H9 (cell line): ENCODE results near the gene PPP1R12A. TPM values are rescaled to one million over a fixed set of nuclear protein-coding genes. Genes with fewer than 3 reads are reported as not detected.

Experiments
- DNase-seq: peaks from one replicate; pipeline ENCODE4 v3.0.0-alpha.2; 2017
- H2AFZ ChIP-seq: one replicate; pipeline ENCODE4 v1.6.1; 2013; ENCODE audit warnings: mild to moderate bottlenecking, low read length, control low read depth, moderate library complexity
- H2AK5ac ChIP-seq: 2 replicates; pipeline ENCODE4 v1.6.1; 2013; ENCODE audit warnings: low read length, control low read depth, mixed read lengths; ENCODE audit not compliant: insufficient read length
- H2BK120ac ChIP-seq: one replicate; pipeline ENCODE4 v1.6.1; 2013; ENCODE audit warnings: low read depth, mild to moderate bottlenecking, low read length, control low read depth, inconsistent platforms; ENCODE audit not compliant: poor library complexity, severe bottlenecking
- H2BK12ac ChIP-seq: 2 replicates; pipeline ENCODE4 v1.6.1; 2013; ENCODE audit warnings: low read length, control low read depth, mixed read lengths, low read depth; ENCODE audit not compliant: insufficient read length
- H2BK15ac ChIP-seq: 2 replicates; pipeline ENCODE4 v1.6.1; 2013; ENCODE audit warnings: low read depth, low read length, control low read depth
- H2BK20ac ChIP-seq: one replicate; pipeline ENCODE4 v1.6.1; 2013; ENCODE audit warnings: low read depth, mild to moderate bottlenecking, low read length, control low read depth, inconsistent platforms; ENCODE audit not compliant: poor library complexity, severe bottlenecking
- H2BK5ac ChIP-seq: 2 replicates; pipeline ENCODE4 v1.6.1; 2013; ENCODE audit warnings: low read length, control low read depth, mixed read lengths; ENCODE audit not compliant: insufficient read length
- H3K14ac ChIP-seq: 2 replicates; pipeline ENCODE4 v1.6.1; 2013; ENCODE audit warnings: low read length, control low read depth; ENCODE audit not compliant: insufficient read depth
- H3K18ac ChIP-seq: 2 replicates; pipeline ENCODE4 v1.6.1; 2013; ENCODE audit warnings: low read depth, mild to moderate bottlenecking, mixed read lengths, low read length, control low read depth; ENCODE audit not compliant: insufficient read length
- H3K23ac ChIP-seq: 2 replicates; pipeline ENCODE4 v1.6.1; 2013; ENCODE audit warnings: low read length, control low read depth, mixed read lengths, low read depth; ENCODE audit not compliant: insufficient read length
- H3K23me2 ChIP-seq: 2 replicates; pipeline ENCODE4 v1.6.1; 2013; ENCODE audit warnings: low read depth, mild to moderate bottlenecking, mixed read lengths, low read length, control low read depth; ENCODE audit not compliant: insufficient read length, poor library complexity, severe bottlenecking
- H3K27ac ChIP-seq: 2 replicates; pipeline ENCODE4 v1.5.1; 2013; ENCODE audit warnings: low read length, control low read depth, mixed read lengths, low read depth; ENCODE audit not compliant: insufficient read length
- H3K27me3 ChIP-seq: 2 replicates; pipeline ENCODE4 v1.6.1; 2013; ENCODE audit warnings: low read length, control low read depth, inconsistent platforms; ENCODE audit not compliant: insufficient read depth
- H3K4ac ChIP-seq: 2 replicates; pipeline ENCODE4 v1.6.1; 2013; ENCODE audit warnings: low read depth, mild to moderate bottlenecking, control low read depth, inconsistent platforms, low read length, moderate library complexity
- H3K4me1 ChIP-seq: 2 replicates; pipeline ENCODE4 v1.6.1; 2013; ENCODE audit warnings: low read length, control low read depth, inconsistent platforms; ENCODE audit not compliant: insufficient read depth
- H3K4me2 ChIP-seq: 2 replicates; pipeline ENCODE4 v1.6.1; 2013; ENCODE audit warnings: low read length, control low read depth, mixed read lengths; ENCODE audit not compliant: insufficient read length, insufficient read depth
- H3K56ac ChIP-seq: 2 replicates; pipeline ENCODE4 v1.6.1; 2013; ENCODE audit warnings: low read depth, mild to moderate bottlenecking, mixed read lengths, low read length, control low read depth; ENCODE audit not compliant: insufficient read length
- H3K79me1 ChIP-seq: 2 replicates; pipeline ENCODE4 v1.6.1; 2013; ENCODE audit warnings: low read depth, mild to moderate bottlenecking, moderate library complexity, low read length, control low read depth, inconsistent platforms; ENCODE audit not compliant: insufficient read depth, poor library complexity, severe bottlenecking
- H3K79me2 ChIP-seq: 2 replicates; pipeline ENCODE4 v1.6.1; 2013; ENCODE audit warnings: low read length, control low read depth, inconsistent platforms; ENCODE audit not compliant: insufficient read depth
- H3K9ac ChIP-seq: 2 replicates; pipeline ENCODE4 v1.6.1; 2013; ENCODE audit warnings: low read length, control low read depth, mixed read lengths; ENCODE audit not compliant: insufficient read length; ENCODE audit errors: extremely low read depth
- H3K9me3 ChIP-seq: one replicate; pipeline ENCODE4 v1.6.1; 2013; ENCODE audit warnings: low read depth, low read length, inconsistent platforms; ENCODE audit not compliant: control insufficient read depth
- H3T11ph ChIP-seq: one replicate; pipeline ENCODE4 v1.6.1; 2013; ENCODE audit warnings: mild to moderate bottlenecking, low read length, control low read depth, inconsistent platforms
- H4K20me1 ChIP-seq: one replicate; pipeline ENCODE4 v1.6.1; 2013; ENCODE audit not compliant: control insufficient read depth, insufficient read length, insufficient read depth
- H4K5ac ChIP-seq: 2 replicates; pipeline ENCODE4 v1.6.1; 2013; ENCODE audit warnings: low read depth, mild to moderate bottlenecking, mixed read lengths, low read length, control low read depth; ENCODE audit not compliant: insufficient read length
- H4K8ac ChIP-seq: replicated peaks from 2 replicates; pipeline ENCODE4 v1.6.1; 2013; ENCODE audit warnings: low read length, control low read depth, mixed read lengths, low read depth; ENCODE audit not compliant: insufficient read length
- H4K91ac ChIP-seq: 2 replicates; pipeline ENCODE4 v1.6.1; 2013; ENCODE audit warnings: low read depth, mild to moderate bottlenecking, moderate library complexity, mixed read lengths, low read length, control low read depth; ENCODE audit not compliant: insufficient read length
- H3K27ac Mint-ChIP-seq, 3 experiments: 2 replicates in 2 of 3; 3 replicates in 1 of 3; pipeline ENCODE4 v1.8.0; 2020 to 2021; ENCODE audit warnings: mixed read lengths in 3 of 3, mild to moderate bottlenecking in 1 of 3, moderate library complexity in 1 of 3
- H3K27me3 Mint-ChIP-seq: 2 replicates; pipeline ENCODE4 v1.8.0; 2021; ENCODE audit warnings: low read depth, mild to moderate bottlenecking, moderate library complexity, mixed read lengths
- H3K36me3 Mint-ChIP-seq, 3 experiments: 2 replicates in 2 of 3; 3 replicates in 1 of 3; pipeline ENCODE4 v1.8.0; 2020 to 2021; ENCODE audit warnings: low read depth in 3 of 3, mixed read lengths in 3 of 3; ENCODE audit not compliant: insufficient read depth in 1 of 3
- H3K4me1 Mint-ChIP-seq, 2 experiments: 2 replicates each; pipeline ENCODE4 v1.8.0; 2020; ENCODE audit warnings: mixed read lengths in 2 of 2
- H3K4me3 Mint-ChIP-seq, 2 experiments: 2 replicates in 1 of 2; 3 replicates in 1 of 2; pipeline ENCODE4 v1.8.0; 2020 to 2021; ENCODE audit warnings: mild to moderate bottlenecking in 2 of 2, mixed read lengths in 2 of 2, moderate library complexity in 1 of 2
- H3K9me3 Mint-ChIP-seq, 2 experiments: 2 replicates in 1 of 2; 3 replicates in 1 of 2; pipeline ENCODE4 v1.8.0; 2020; ENCODE audit warnings: mild to moderate bottlenecking in 2 of 2, mixed read lengths in 2 of 2, moderate library complexity in 1 of 2
- CTCF ChIP-seq: fragments of 200-600 bp; sonication (generic); conservative IDR thresholded peaks from 3 replicates; pipeline ENCODE4 v1.8.0; 2021; ENCODE audit warnings: antibody characterized with exemption, mild to moderate bottlenecking
- WGBS: extraction: QIAGEN DNeasy Blood & Tissue Kit; methylation state at CpG from one replicate; pipeline ENCODE4 v1.1.7; 2013; ENCODE audit warnings: missing lambda C conversion rate, low lambda C conversion rate, mixed read lengths; ENCODE audit not compliant: insufficient read length; ENCODE audit errors: extremely low coverage; 5-methylcytosine and 5-hydroxymethylcytosine counted together
- total RNA-seq: library from RNA; stranded (reverse); gene quantifications from 2 replicates; pipeline ENCODE4 v1.2.1, GENCODE V29; 2021

Gene PPP1R12A
- total RNA-seq, 1 experiment from 2014 or later = 93.5 TPM

- Mint-ChIP-seq H3K27ac (no peak overlapping the region; a peak in 1 of 7 replicates), H3K4me3 (no peak overlapping the region), H3K27me3 (no peaks in the 10 kb centered on the region), H3K4me1 (peaks cover 0 to 4% of the 10 kb centered on the region in 2 experiments; a peak in 1 of 4 replicates), H3K36me3 (peaks cover 0 to 2% (median 0%) of the 10 kb centered on the region in 3 experiments; a peak in 3 of 7 replicates), H3K9me3 (no peaks in the 10 kb centered on the region)
- Histone ChIP-seq H3K9ac (no peak overlapping the region), H3K9me3 (no peaks in the 10 kb centered on the region), H2BK5ac (no peak overlapping the region), H3K79me1 (no peaks in the 10 kb centered on the region), H4K91ac (no peak overlapping the region), H2BK120ac (no peak overlapping the region), H3K27ac (no peak overlapping the region), H3K18ac (no peak overlapping the region), H3T11ph (no peak overlapping the region), H2AFZ (no peak overlapping the region), H4K20me1 (no peaks in the 10 kb centered on the region), H2AK5ac (no peak overlapping the region), H3K23me2 (no peaks in the 10 kb centered on the region), H3K56ac (no peak overlapping the region), H2BK12ac (no peak overlapping the region), H3K27me3 (no peaks in the 10 kb centered on the region), H3K4me1 (no peaks in the 10 kb centered on the region), H2BK15ac (no peak overlapping the region), H3K4me2 (no peak overlapping the region), H3K23ac (no peak overlapping the region), H4K5ac (no peak overlapping the region), H3K79me2 (no peaks in the 10 kb centered on the region), H3K4ac (no peak overlapping the region), H3K14ac (no peak overlapping the region), H2BK20ac (no peak overlapping the region), H4K8ac (no peak overlapping the region)
- no peak for DNase-seq
- no peak for TF ChIP-seq CTCF
- no CpG with 5 or more reads among the region's 2 CpGs for WGBS
Measured at GRCh38 chr12:79828924-79829323, 106.0 kb downstream of the PPP1R12A start.
